Tibial artery (tissue), 4 donors: Measurements from ENCODE around the gene STPG4.

Source experiments
- DNase-seq, 2 donors: peaks; one replicate each; pipeline ENCODE4 v3.0.0-alpha.2; 2019
- H3K27ac ChIP-seq, 2 donors: fragments of 200-600 bp; sonication (generic) in 1 of 2; 1 replicate in 1 of 2; 2 replicates in 1 of 2; pipeline ENCODE4 v1.5.1; 2018 to 2019; ENCODE audit warnings: mild to moderate bottlenecking in 1 of 2
- H3K27me3 ChIP-seq, 2 donors: fragments of 200-600 bp; sonication (generic) in 1 of 2; one replicate each; pipeline versions ENCODE4 v1.5.1 to v1.6.0; 2016 to 2019
- H3K36me3 ChIP-seq, 3 donors: fragments of 200-600 bp; sonication (generic) in 2 of 3; one replicate each; pipeline ENCODE4 v1.5.1; 2016 to 2019; ENCODE audit warnings: mild to moderate bottlenecking in 2 of 3
- H3K4me1 ChIP-seq, 4 donors: fragments of 200-600 bp; sonication (generic) in 2 of 4; 1 replicate in 3 of 4; 2 replicates in 1 of 4; pipeline ENCODE4 v1.5.1; 2016 to 2019
- H3K4me3 ChIP-seq, 2 donors: fragments of 200-600 bp; sonication (generic) in 1 of 2; 1 replicate in 1 of 2; 2 replicates in 1 of 2; pipeline ENCODE4 v1.5.1; 2018 to 2019; ENCODE audit warnings: mild to moderate bottlenecking in 2 of 2
- H3K9me3 ChIP-seq, 3 donors: fragments of 200-600 bp; sonication (generic) in 1 of 3; one replicate each; pipeline ENCODE4 v1.5.1; 2016 to 2019
- intact Hi-C: fragments of 100-400 bp; cut with DNase I; formaldehyde crosslinking; loops from one replicate; pipeline ENCODE4 v1.15.0; 2023; ENCODE audit warnings: low total_unique reads
- TF ChIP-seq, protein P1 (sequence below), 2 experiments: fragments of 200-600 bp in 1 of 2; fragments of 450-650 bp in 1 of 2; IDR thresholded peaks; one replicate each; pipeline ENCODE4 v1.5.1; 2017 to 2019; ENCODE audit warnings: antibody characterized with exemption in 2 of 2, mild to moderate bottlenecking in 1 of 2, moderate library complexity in 1 of 2

Gene STPG4

GRCh38 chr2:47050021-47050760 lies 104.9 kb downstream of the STPG4 start:
- intact Hi-C loops = loop anchor here (10.0 kb wide), 1 partner anchor 45 kb away; no protein-coding TSS in a partner anchor
- Histone ChIP-seq H3K27me3 (no peaks in the 10 kb centered on the region), H3K4me3 (no peak overlapping the region), H3K36me3 (peaks cover 35 to 96% (median 68%) of the 10 kb centered on the region in 3 donors), H3K4me1 (peaks cover 0 to 18% (median 17%) of the 10 kb centered on the region in 4 donors), H3K27ac (peak overlapping the region; percentile 35 to 61), H3K9me3 (no peaks in the 10 kb centered on the region)
- TF ChIP-seq, protein P1, sequence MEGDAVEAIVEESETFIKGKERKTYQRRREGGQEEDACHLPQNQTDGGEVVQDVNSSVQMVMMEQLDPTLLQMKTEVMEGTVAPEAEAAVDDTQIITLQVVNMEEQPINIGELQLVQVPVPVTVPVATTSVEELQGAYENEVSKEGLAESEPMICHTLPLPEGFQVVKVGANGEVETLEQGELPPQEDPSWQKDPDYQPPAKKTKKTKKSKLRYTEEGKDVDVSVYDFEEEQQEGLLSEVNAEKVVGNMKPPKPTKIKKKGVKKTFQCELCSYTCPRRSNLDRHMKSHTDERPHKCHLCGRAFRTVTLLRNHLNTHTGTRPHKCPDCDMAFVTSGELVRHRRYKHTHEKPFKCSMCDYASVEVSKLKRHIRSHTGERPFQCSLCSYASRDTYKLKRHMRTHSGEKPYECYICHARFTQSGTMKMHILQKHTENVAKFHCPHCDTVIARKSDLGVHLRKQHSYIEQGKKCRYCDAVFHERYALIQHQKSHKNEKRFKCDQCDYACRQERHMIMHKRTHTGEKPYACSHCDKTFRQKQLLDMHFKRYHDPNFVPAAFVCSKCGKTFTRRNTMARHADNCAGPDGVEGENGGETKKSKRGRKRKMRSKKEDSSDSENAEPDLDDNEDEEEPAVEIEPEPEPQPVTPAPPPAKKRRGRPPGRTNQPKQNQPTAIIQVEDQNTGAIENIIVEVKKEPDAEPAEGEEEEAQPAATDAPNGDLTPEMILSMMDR (IDR thresholded peaks at IDR 0.05) = no peak
- DNase-seq = no peak

GRCh38 chr2:47049502-47049901 lies 105.6 kb downstream of the STPG4 start:
- TF ChIP-seq, protein P1 (IDR thresholded peaks at IDR 0.05) = no peak
- Histone ChIP-seq H3K36me3 (peaks cover 35 to 97% (median 73%) of the 10 kb centered on the region in 3 donors), H3K9me3 (no peaks in the 10 kb centered on the region), H3K4me3 (no peak overlapping the region), H3K27me3 (no peaks in the 10 kb centered on the region), H3K27ac (peak overlapping the region; percentile 35 to 61), H3K4me1 (peaks cover 0 to 14% (median 11%) of the 10 kb centered on the region in 4 donors)
- no peak for DNase-seq
- intact Hi-C loops = no loop called here

DNA sequence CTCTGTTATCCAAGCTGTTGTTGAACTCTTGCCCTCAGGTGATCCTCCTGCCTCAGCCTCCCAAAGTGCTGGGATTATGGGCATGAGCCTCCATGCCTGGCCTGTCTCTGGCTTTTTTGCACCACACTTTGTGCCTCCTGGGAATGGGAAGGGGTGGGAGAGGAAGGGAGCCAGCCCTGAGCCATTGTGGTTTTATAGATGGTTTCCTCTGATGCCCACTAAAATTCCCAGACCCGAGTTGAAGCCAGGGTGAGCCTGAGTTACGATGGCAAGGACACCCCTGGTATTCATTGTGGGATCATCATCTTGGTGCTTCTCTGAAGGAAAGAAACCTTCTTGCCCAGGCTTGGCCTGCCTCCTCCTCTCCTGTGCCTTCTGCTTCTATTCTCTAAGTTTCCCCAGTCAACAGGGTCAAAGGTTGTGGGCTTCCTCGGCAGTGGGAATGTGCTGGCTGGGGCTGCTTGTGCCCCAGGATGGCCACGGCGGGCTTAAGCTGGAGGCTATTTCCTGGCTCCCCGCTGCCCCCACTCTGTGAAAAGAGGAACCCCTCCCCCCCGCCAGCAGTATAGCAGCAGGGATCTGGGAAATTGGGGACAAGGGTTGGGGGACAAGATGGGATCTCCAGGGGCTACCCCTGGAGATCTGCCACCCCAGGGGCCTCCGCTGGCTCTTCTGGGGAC lies 106.2 kb downstream of the STPG4 start:
- intact Hi-C loops = no loop called here
- TF ChIP-seq, protein P1 (IDR thresholded peaks at IDR 0.05) = no peak
- H3K36me3 ChIP-seq = peaks cover 35 to 97% (median 73%) of the 10 kb centered on the region in 3 donors
- no peaks in the 10 kb centered on the region for H3K27me3 ChIP-seq
- H3K9me3 ChIP-seq = no peaks in the 10 kb centered on the region
- H3K27ac ChIP-seq = peak overlapping the region; percentile 35 to 61
- DNase-seq = no peak
- peaks cover 0 to 14% (median 10%) of the 10 kb centered on the region in 4 donors for H3K4me1 ChIP-seq
- no peak overlapping the region for H3K4me3 ChIP-seq

- Histone ChIP-seq H3K9me3 (no peaks in the 10 kb centered on the region), H3K4me3 (no peak overlapping the region), H3K36me3 (peaks cover 31 to 71% (median 50%) of the 10 kb centered on the region in 3 donors), H3K27ac (peak overlapping the region in 1 of 2 donors; percentile 89), H3K4me1 (peaks cover 5 to 40% (median 33%) of the 10 kb centered on the region in 4 donors), H3K27me3 (no peaks in the 10 kb centered on the region)
- intact Hi-C loops = no loop called here
- no peak for DNase-seq
- TF ChIP-seq, protein P1 (IDR thresholded peaks at IDR 0.05) = no peak
Measured at GRCh38 chr2:47046271-47046670, 108.8 kb downstream of the STPG4 start.

GRCh38 chr2:47043891-47044239 lies 111.2 kb downstream of the STPG4 start:
- peaks cover 24 to 52% (median 40%) of the 10 kb centered on the region in 3 donors for H3K36me3 ChIP-seq
- peaks cover 5 to 58% (median 51%) of the 10 kb centered on the region in 4 donors for H3K4me1 ChIP-seq
- TF ChIP-seq, protein P1 (IDR thresholded peaks at IDR 0.05) = no peak
- intact Hi-C loops = no loop called here
- DNase-seq = no peak
- H3K9me3 ChIP-seq = no peaks in the 10 kb centered on the region
- H3K27me3 ChIP-seq = no peaks in the 10 kb centered on the region
- peak overlapping the region; percentile 75 to 89 for H3K27ac ChIP-seq
- H3K4me3 ChIP-seq = no peak overlapping the region
